B cell (primary cell): ENCODE measurements around the gene PDZD2. TPM values are rescaled to one million over a fixed set of nuclear protein-coding genes. Genes with fewer than 3 reads are reported as not detected.

ENCODE experiments used
- ATAC-seq: fragments of 200-7000 bp; cut with Tn5 transposase; one replicate; pipeline ENCODE4 v1.10.0; 2021; ENCODE audit warnings: low read depth, mild to moderate bottlenecking, moderate number of reproducible peaks, moderate library complexity
- CTCF ChIA-PET: fragments of 350-600 bp; sonication (Branson Sonifier 250); formaldehyde crosslinking; loops from one replicate; lab custom pipeline; 2021; ENCODE audit warnings: antibody characterized with exemption, inconsistent platforms; lab: Charles Lee
- POLR2A ChIA-PET: fragments of 350-600 bp; sonication (Branson Sonifier 250); formaldehyde crosslinking; loops from one replicate; lab custom pipeline; 2021; ENCODE audit warnings: antibody characterized with exemption; lab: Charles Lee
- DNase-seq: peaks from one replicate; pipeline ENCODE4 v3.0.0; 2013
- H2AFZ ChIP-seq: 2 replicates; pipeline ENCODE4 v1.6.1; 2012; ENCODE audit warnings: mild to moderate bottlenecking, low read depth, low read length; ENCODE audit not compliant: insufficient read depth, poor library complexity, severe bottlenecking
- H3K27ac ChIP-seq, 2 donors: 1 replicate in 1 of 2; 2 replicates in 1 of 2; pipeline ENCODE4 v1.5.1; 2012 to 2013; ENCODE audit warnings: low read length in 2 of 2, mild to moderate bottlenecking in 2 of 2, moderate library complexity in 1 of 2
- H3K27me3 ChIP-seq, 4 experiments: fragments of 200-600 bp in 1 of 4; sonication (generic) in 1 of 4; replicated peaks in 1 of 4; 1 replicate in 2 of 4; 2 replicates in 2 of 4; pipeline versions ENCODE4 v1.6.1 to v1.7.0; 2013 to 2016; ENCODE audit warnings: low read length in 3 of 4, mild to moderate bottlenecking in 2 of 4, mixed read lengths in 1 of 4, moderate library complexity in 1 of 4; ENCODE audit not compliant: insufficient read depth in 4 of 4, control insufficient read depth in 3 of 4; ENCODE audit errors: control extremely low read depth in 1 of 4
- H3K36me3 ChIP-seq, 2 experiments: replicated peaks in 1 of 2; 1 replicate in 1 of 2; 2 replicates in 1 of 2; pipeline versions ENCODE4 v1.6.1 to v1.7.1; 2013; ENCODE audit warnings: low read length in 1 of 2; ENCODE audit not compliant: insufficient read depth in 2 of 2, control insufficient read depth in 1 of 2; ENCODE audit errors: control extremely low read depth in 1 of 2, extremely low read depth in 1 of 2
- H3K4me1 ChIP-seq, 2 donors: fragments of 200-600 bp in 1 of 2; sonication (generic) in 1 of 2; 1 replicate in 1 of 2; 2 replicates in 1 of 2; pipeline versions ENCODE4 v1.5.1 to v1.6.1; 2013 to 2017; ENCODE audit warnings: low read length in 2 of 2; ENCODE audit not compliant: control insufficient read depth in 2 of 2, insufficient read depth in 2 of 2
- H3K4me2 ChIP-seq: replicated peaks from 2 replicates; pipeline ENCODE3; 2012; ENCODE audit warnings: mild to moderate bottlenecking, low read depth, low read length; ENCODE audit not compliant: poor library complexity, severe bottlenecking
- H3K4me3 ChIP-seq, 5 experiments: fragments of 200-600 bp in 1 of 5; sonication (generic) in 1 of 5; 1 replicate in 3 of 5; 2 replicates in 2 of 5; pipeline versions ENCODE4 v1.5.1 to v1.7.0; 2011 to 2016; ENCODE audit warnings: low read length in 4 of 5, mild to moderate bottlenecking in 4 of 5, low read depth in 2 of 5, control low read depth in 1 of 5, moderate library complexity in 1 of 5; ENCODE audit not compliant: insufficient read depth in 1 of 5; ENCODE audit errors: control extremely low read depth in 1 of 5, extremely low read depth in 1 of 5
- H3K79me2 ChIP-seq: fragments of 200-600 bp; sonication (generic); one replicate; pipeline ENCODE4 v1.6.0; 2016; ENCODE audit warnings: low read length; ENCODE audit not compliant: control insufficient read depth, insufficient read depth
- H3K9ac ChIP-seq: fragments of 200-600 bp; sonication (generic); 2 replicates; pipeline ENCODE4 v1.6.1; 2017; ENCODE audit warnings: mild to moderate bottlenecking, low read length, moderate library complexity
- H3K9me3 ChIP-seq, 3 donors: one replicate each; pipeline versions ENCODE4 v1.6.1 to v1.7.1; 2013; ENCODE audit warnings: low read length in 2 of 3; ENCODE audit not compliant: control insufficient read depth in 2 of 3, insufficient read depth in 1 of 3; ENCODE audit errors: control extremely low read depth in 1 of 3
- H4K20me1 ChIP-seq: 2 replicates; pipeline ENCODE4 v1.6.0; 2012; ENCODE audit warnings: mild to moderate bottlenecking, low read length; ENCODE audit not compliant: insufficient read depth, control insufficient read depth, poor library complexity, severe bottlenecking
- H3K27ac Mint-ChIP-seq: one replicate; pipeline ENCODE4 v1.8.0; 2021; ENCODE audit warnings: mixed read lengths
- H3K27me3 Mint-ChIP-seq: one replicate; pipeline ENCODE4 v1.8.0; 2021; ENCODE audit warnings: mixed read lengths
- H3K4me1 Mint-ChIP-seq: one replicate; pipeline ENCODE4 v1.8.0; 2021; ENCODE audit warnings: mixed read lengths
- H3K4me3 Mint-ChIP-seq: one replicate; pipeline ENCODE4 v1.8.0; 2021; ENCODE audit warnings: mixed read lengths
- H3K9me3 Mint-ChIP-seq: one replicate; pipeline ENCODE4 v1.8.0; 2022; ENCODE audit warnings: mixed read lengths; ENCODE audit not compliant: insufficient read depth
- CTCF ChIP-seq: fragments of 200-600 bp; IDR thresholded peaks from one replicate; pipeline ENCODE4 v1.8.0; 2022; ENCODE audit warnings: antibody characterized with exemption, mild to moderate bottlenecking
- EZH2 ChIP-seq: IDR thresholded peaks from 2 replicates; pipeline ENCODE4 v1.6.1; 2012; ENCODE audit warnings: borderline replicate concordance, low read depth, mild to moderate bottlenecking, moderate library complexity, low read length; ENCODE audit not compliant: insufficient read depth, poor library complexity, severe bottlenecking
- WGBS: methylation state at CpG from one replicate; pipeline ENCODE4 v1.1.5; 2013; ENCODE audit warnings: missing lambda C conversion rate; ENCODE audit not compliant: insufficient coverage; 5-methylcytosine and 5-hydroxymethylcytosine counted together
- intact Hi-C: fragments of 100-400 bp; cut with micrococcal nuclease; formaldehyde crosslinking; loops from one replicate; pipeline ENCODE4 v1.10.0; 2022
- polyA plus RNA-seq: library from polyadenylated mRNA; depleted of rRNA; stranded (reverse); fragments of >200 nt; gene quantifications from 2 replicates; pipeline ENCODE4 v1.2.3, GENCODE V29; 2012
- total RNA-seq, 2 donors: library from RNA; stranded (reverse); fragments of 120-200 nt in 1 of 2; gene quantifications; 1 replicate in 1 of 2; 2 replicates in 1 of 2; pipeline versions ENCODE4 v1.2.3 to v1.2.4, GENCODE V29; 2013 to 2022

PDZD2 gene
- total and polyA plus RNA-seq, 2 donors (not counting 1 experiment from before 2014, with no cell fraction given): not detected

- ChIA-PET CTCF (no interaction called here), POLR2A (no interaction called here)
- no peaks in the 10 kb centered on the region for H3K4me1 ChIP-seq
- ATAC-seq (no peak), DNase-seq (no peak)
- no peaks in the 10 kb centered on the region for H3K27me3 ChIP-seq
- H3K79me2 ChIP-seq: no peaks in the 10 kb centered on the region
- H3K9me3 ChIP-seq: no peaks in the 10 kb centered on the region
- intact Hi-C loops: no loop called here
- H3K27me3 Mint-ChIP-seq: peaks cover 3% of the 10 kb centered on the region
- no peak overlapping the region for H3K9ac ChIP-seq
- H3K27ac Mint-ChIP-seq: no peak overlapping the region
- H3K4me1 Mint-ChIP-seq: no peaks in the 10 kb centered on the region
- H3K4me3 Mint-ChIP-seq: no peak overlapping the region
- no peak overlapping the region for H2AFZ ChIP-seq
- no peak overlapping the region for H3K27ac ChIP-seq
- H4K20me1 ChIP-seq: no peaks in the 10 kb centered on the region
- TF ChIP-seq EZH2: no peak
- TF ChIP-seq CTCF: no peak
- H3K4me3 ChIP-seq: no peak overlapping the region
- WGBS: 93% methylated on average over 3 of the region's 4 CpGs
- H3K36me3 ChIP-seq: no peaks in the 10 kb centered on the region
- H3K9me3 Mint-ChIP-seq: no peaks in the 10 kb centered on the region
- H3K4me2 ChIP-seq: no peak overlapping the region
These were observed 81.9 kb downstream of the PDZD2 start for GRCh38 chr5:31720811-31721345.

GRCh38 chr5:31722111-31722510 is 83.2 kb downstream of the PDZD2 start:
- POLR2A ChIA-PET: no interaction called here
- no peak overlapping the region for H3K27ac ChIP-seq
- CTCF ChIA-PET: no interaction called here
- H3K9me3 Mint-ChIP-seq: no peaks in the 10 kb centered on the region
- no peaks in the 10 kb centered on the region for H3K79me2 ChIP-seq
- no peak overlapping the region for H3K9ac ChIP-seq
- H3K4me2 ChIP-seq: no peak overlapping the region
- H4K20me1 ChIP-seq: no peaks in the 10 kb centered on the region
- WGBS: 79% methylated on average over 3 of the region's 4 CpGs
- H2AFZ ChIP-seq: no peak overlapping the region
- no peaks in the 10 kb centered on the region for H3K36me3 ChIP-seq
- DNase-seq (no peak), ATAC-seq (no peak)
- TF ChIP-seq EZH2 (no peak), CTCF (no peak)
- peaks cover 3% of the 10 kb centered on the region for H3K27me3 Mint-ChIP-seq
- no peaks in the 10 kb centered on the region for H3K4me1 ChIP-seq
- intact Hi-C loops: no loop called here
- H3K9me3 ChIP-seq: no peaks in the 10 kb centered on the region
- no peak overlapping the region for H3K4me3 Mint-ChIP-seq
- no peaks in the 10 kb centered on the region for H3K4me1 Mint-ChIP-seq
- no peak overlapping the region for H3K27ac Mint-ChIP-seq
- H3K27me3 ChIP-seq: no peaks in the 10 kb centered on the region
- no peak overlapping the region for H3K4me3 ChIP-seq
